K562 (cell line): ENCODE results near the gene CCDC136. TPM values are rescaled to one million over a fixed set of nuclear protein-coding genes. Genes with fewer than 3 reads are reported as not detected.

ENCODE experiments used
- BHLHE40 ChIP-seq: IDR thresholded peaks from 2 replicates; pipeline ENCODE4 v1.6.1; 2011; ENCODE audit warnings: low read length, improper control_type of control experiment
- L3MBTL2 ChIP-seq: fragments of 450-650 bp; IDR thresholded peaks from 2 replicates; pipeline ENCODE4 v1.6.1; 2016; ENCODE audit warnings: mild to moderate bottlenecking, moderate library complexity
- PML ChIP-seq: IDR thresholded peaks from 2 replicates; pipeline ENCODE4 v1.6.1; 2012; ENCODE audit warnings: low read length, inconsistent platforms
- RCOR1 ChIP-seq, 2 experiments: IDR thresholded peaks; 2 replicates each; pipeline ENCODE4 v1.6.1; 2012; ENCODE audit warnings: low read depth in 2 of 2, low read length in 2 of 2, borderline replicate concordance in 1 of 2, improper control_type of control experiment in 1 of 2
- RUNX1 ChIP-seq: sonication (generic); IDR thresholded peaks from 2 replicates; pipeline ENCODE4 v1.6.1; 2016; ENCODE audit warnings: antibody characterized with exemption, low read depth
- SMAD2 ChIP-seq: fragments of 150-350 bp; IDR thresholded peaks from 2 replicates; pipeline ENCODE4 v1.6.1; 2014; ENCODE audit warnings: low read depth, mild to moderate bottlenecking, low read length
- polyA plus RNA-seq, 8 experiments: library from polyadenylated mRNA; depleted of rRNA in 4 of 8; stranded (reverse) in 5 of 8; unstranded in 3 of 8; fragments of >200 nt; fragmentation: Nextera tagmentation in 2 of 8; fragmentation: Illumina TruSeq in 1 of 8; extraction: Ambion mirVana in 2 of 8; extraction: Trizol in 1 of 8; gene quantifications; 2 replicates each; pipeline versions ENCODE4 v1.2.1 to v1.2.3, GENCODE V29; 2011 to 2014; ENCODE audit warnings: inconsistent platforms in 1 of 8, missing spikeins in 1 of 8
- total RNA-seq, 7 experiments: library from RNA; depleted of rRNA in 6 of 7; stranded (reverse); fragments of >200 nt in 6 of 7; fragmentation: Illumina TruSeq in 2 of 7; extraction: Trizol in 2 of 7; gene quantifications; 2 replicates each; pipeline versions ENCODE4 v1.2.1 to v1.2.3, GENCODE V29; 2011 to 2021; ENCODE audit warnings: low replicate concordance in 1 of 7
- TF ChIP-seq, protein P1 (sequence below): sonication (generic); formaldehyde crosslinking; IDR thresholded peaks from 2 replicates; pipeline ENCODE4 v1.8.1; 2022; ENCODE audit warnings: missing genetic modification reagents
- TF ChIP-seq, protein P2 (sequence below): sonication (generic); formaldehyde crosslinking; IDR thresholded peaks from 2 replicates; pipeline ENCODE4 v1.8.1; 2023; ENCODE audit warnings: mild to moderate bottlenecking, missing genetic modification reagents

The CCDC136 gene
- total and polyA plus RNA-seq, 9 of the 15 experiments (the other 6 are each of a cell fraction or from before 2014, with no cell fraction given), result 2.4 to 40.8 (median 26.5) TPM

DNA sequence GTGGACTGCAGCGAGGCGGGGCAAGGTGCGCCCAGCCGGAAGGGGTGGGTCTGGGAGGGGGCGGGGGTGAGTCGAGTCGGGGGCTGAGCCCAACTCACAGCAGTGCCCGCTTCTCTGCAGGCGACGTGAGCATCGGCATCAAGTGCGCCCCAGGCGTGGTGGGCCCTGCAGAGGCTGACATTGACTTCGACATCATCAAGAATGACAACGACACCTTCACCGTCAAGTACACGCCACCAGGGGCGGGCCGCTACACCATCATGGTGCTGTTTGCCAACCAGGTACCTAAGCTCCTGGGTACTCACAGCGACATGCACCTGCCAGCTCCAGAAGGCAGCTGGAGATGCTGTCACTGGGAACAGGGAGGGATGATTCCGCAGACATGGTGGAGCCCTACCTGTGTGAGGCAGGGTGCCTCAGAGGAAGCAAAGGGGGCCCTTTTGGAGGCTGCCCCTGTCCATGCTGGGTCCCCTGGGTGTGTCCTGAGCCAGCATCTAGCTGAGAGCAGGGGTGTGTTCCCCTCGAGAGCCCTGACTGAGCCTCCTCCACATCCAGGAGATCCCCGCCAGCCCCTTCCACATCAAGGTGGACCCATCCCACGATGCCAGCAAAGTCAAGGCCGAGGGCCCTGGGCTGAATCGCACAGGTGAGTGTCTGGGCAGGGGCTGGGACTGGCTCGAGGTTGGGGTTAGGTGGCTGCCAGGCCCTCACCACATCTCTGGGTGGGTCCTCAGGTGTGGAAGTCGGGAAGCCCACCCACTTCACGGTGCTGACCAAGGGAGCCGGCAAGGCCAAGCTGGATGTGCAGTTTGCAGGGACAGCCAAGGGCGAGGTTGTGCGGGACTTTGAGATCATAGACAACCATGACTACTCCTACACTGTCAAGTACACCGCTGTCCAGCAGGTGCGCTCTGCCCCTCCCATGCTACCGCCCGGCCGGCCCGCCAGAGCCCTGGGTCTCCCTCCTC, 51.2 kb downstream of the CCDC136 start (continued):
- TF ChIP-seq, protein P1, sequence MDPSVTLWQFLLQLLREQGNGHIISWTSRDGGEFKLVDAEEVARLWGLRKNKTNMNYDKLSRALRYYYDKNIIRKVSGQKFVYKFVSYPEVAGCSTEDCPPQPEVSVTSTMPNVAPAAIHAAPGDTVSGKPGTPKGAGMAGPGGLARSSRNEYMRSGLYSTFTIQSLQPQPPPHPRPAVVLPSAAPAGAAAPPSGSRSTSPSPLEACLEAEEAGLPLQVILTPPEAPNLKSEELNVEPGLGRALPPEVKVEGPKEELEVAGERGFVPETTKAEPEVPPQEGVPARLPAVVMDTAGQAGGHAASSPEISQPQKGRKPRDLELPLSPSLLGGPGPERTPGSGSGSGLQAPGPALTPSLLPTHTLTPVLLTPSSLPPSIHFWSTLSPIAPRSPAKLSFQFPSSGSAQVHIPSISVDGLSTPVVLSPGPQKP (CRISPR knock-in tag), result 0 out of 2 replicates have a peak, but pooled peaks have one; percentile 66
- TF ChIP-seq PML (no peak), RUNX1 (no peak), SMAD2 (no peak), L3MBTL2 (no peak), BHLHE40 (no peak), RCOR1 (IDR thresholded peaks at IDR 0.05; ENCODE audit: borderline replicate concordance in 1 of 2, low read depth in 2 of 2, low read length in 2 of 2) (no peak)
- TF ChIP-seq, protein P2, sequence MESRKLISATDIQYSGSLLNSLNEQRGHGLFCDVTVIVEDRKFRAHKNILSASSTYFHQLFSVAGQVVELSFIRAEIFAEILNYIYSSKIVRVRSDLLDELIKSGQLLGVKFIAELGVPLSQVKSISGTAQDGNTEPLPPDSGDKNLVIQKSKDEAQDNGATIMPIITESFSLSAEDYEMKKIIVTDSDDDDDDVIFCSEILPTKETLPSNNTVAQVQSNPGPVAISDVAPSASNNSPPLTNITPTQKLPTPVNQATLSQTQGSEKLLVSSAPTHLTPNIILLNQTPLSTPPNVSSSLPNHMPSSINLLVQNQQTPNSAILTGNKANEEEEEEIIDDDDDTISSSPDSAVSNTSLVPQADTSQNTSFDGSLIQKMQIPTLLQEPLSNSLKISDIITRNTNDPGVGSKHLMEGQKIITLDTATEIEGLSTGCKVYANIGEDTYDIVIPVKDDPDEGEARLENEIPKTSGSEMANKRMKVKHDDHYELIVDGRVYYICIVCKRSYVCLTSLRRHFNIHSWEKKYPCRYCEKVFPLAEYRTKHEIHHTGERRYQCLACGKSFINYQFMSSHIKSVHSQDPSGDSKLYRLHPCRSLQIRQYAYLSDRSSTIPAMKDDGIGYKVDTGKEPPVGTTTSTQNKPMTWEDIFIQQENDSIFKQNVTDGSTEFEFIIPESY (CRISPR knock-in tag), result peak; percentile 70; the same call in 1 of the 2 replicates
